ENCODE measurements around the gene RCOR1. TPM values are rescaled to one million over a fixed set of nuclear protein-coding genes. Genes with fewer than 3 reads are reported as not detected.

The RCOR1 gene
- total and polyA plus RNA-seq, 8 donors, result 33.2 to 80.3 (median 63.6) TPM

DNA sequence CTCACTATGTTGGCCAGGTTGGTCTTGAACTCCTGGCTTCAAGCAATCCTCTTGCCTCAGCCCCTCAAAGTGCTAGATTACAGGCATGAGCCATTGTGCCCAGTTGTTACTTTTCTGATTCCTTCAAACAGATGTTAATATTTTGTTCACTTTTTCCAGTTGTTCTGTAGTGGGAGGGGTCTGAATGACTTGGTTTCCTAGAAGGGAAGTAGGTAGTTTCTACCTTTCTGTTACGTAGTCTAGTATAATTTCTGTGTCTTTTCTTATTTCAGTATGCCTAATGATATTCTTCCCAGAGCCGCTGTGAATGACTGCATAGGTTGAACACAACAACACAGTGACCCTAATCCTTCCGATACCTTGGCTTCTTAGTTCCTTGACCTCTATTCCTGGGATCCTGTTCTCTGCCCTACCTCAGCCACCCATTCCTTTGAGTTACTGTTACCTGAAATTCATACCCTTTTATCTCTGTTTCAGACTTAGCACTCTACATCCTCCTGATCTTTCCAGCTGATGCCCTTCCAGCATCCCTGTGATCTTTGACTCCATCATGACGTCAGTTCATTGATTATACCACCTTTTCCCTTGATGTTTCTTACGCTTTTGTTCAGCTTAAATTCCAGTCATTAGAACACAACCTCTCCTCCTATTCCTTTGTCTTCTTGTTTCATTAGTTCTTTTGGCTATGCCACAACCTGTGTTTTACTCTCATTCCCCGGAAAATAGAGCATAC lies 33.3 kb downstream of the RCOR1 start:
- no peaks in the 10 kb centered on the region for H3K9me3 ChIP-seq
- H3K4me1 ChIP-seq, result peaks cover 11 to 81% of the 10 kb centered on the region in 2 donors
- DNase-seq, result no peak
- intact Hi-C loops (cut with DNase I), result no loop called here
- no peak for ATAC-seq
- H3K36me3 ChIP-seq, result no peaks in the 10 kb centered on the region
- H3K4me3 ChIP-seq, result no peak overlapping the region
- no peaks in the 10 kb centered on the region for H3K27me3 ChIP-seq
- H3K27ac ChIP-seq, result peak overlapping the region in 1 of 2 donors; percentile 37
- TF ChIP-seq, protein P1, sequence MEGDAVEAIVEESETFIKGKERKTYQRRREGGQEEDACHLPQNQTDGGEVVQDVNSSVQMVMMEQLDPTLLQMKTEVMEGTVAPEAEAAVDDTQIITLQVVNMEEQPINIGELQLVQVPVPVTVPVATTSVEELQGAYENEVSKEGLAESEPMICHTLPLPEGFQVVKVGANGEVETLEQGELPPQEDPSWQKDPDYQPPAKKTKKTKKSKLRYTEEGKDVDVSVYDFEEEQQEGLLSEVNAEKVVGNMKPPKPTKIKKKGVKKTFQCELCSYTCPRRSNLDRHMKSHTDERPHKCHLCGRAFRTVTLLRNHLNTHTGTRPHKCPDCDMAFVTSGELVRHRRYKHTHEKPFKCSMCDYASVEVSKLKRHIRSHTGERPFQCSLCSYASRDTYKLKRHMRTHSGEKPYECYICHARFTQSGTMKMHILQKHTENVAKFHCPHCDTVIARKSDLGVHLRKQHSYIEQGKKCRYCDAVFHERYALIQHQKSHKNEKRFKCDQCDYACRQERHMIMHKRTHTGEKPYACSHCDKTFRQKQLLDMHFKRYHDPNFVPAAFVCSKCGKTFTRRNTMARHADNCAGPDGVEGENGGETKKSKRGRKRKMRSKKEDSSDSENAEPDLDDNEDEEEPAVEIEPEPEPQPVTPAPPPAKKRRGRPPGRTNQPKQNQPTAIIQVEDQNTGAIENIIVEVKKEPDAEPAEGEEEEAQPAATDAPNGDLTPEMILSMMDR (IDR thresholded peaks at IDR 0.05), result no peak

DNA sequence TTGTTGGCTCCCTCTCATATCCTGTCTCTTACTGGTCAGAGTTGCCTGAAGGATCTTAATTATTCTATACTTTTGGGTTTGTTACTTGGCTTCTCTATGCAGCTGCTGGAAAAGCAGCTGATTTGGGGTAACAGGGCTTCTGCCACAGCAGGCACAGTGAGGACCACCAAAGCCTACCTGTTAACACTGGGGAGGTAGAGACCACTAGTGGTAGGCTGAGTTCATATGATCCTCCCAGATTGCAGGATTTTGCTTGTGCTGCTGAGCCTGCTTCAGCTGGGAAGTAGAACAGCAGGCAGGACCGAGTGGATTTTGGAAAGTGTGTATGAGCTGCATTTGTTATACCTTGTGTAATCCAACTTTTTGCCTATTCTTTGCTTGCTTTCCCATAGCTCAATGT lies 34.1 kb downstream of the RCOR1 start:
- no peaks in the 10 kb centered on the region for H3K36me3 ChIP-seq
- intact Hi-C loops (cut with DNase I), result no loop called here
- H3K4me1 ChIP-seq, result peaks cover 11 to 83% of the 10 kb centered on the region in 2 donors
- no peaks in the 10 kb centered on the region for H3K9me3 ChIP-seq
- H3K4me3 ChIP-seq, result no peak overlapping the region
- TF ChIP-seq, protein P1 (IDR thresholded peaks at IDR 0.05), result no peak
- ATAC-seq (no peak), DNase-seq (no peak)
- peak overlapping the region in 1 of 2 donors; percentile 37 for H3K27ac ChIP-seq
- no peaks in the 10 kb centered on the region for H3K27me3 ChIP-seq

DNA sequence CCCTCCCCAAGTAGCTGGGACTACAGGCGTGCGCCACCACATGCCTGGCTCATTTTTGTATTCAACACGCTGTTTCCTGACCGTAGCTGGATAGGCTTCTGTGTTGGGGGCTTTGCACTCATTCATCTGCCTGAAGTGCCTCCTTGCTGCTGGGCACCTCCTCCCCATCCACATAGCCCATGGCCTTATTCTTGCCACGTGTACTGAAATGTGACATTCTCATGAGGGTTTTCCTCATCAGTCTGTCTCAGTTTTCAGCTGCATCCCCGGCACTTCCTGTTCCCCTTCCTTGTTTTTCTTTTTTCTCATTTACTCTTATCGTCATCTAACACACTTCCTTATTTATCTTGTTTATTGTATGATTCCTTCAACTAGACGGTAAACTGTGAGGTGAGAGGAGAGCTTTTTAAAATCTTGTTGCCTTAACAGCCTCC lies 36.6 kb downstream of the RCOR1 start:
- no peak overlapping the region for H3K4me3 ChIP-seq
- peaks cover 11 to 67% of the 10 kb centered on the region in 2 donors for H3K4me1 ChIP-seq
- intact Hi-C loops (cut with DNase I), result no loop called here
- peaks cover 0 to 6% of the 10 kb centered on the region in 2 donors for H3K36me3 ChIP-seq
- peak overlapping the region in 1 of 2 donors; percentile 58 for H3K27ac ChIP-seq
- ATAC-seq (peak; percentile 50), DNase-seq (no peak)
- no peaks in the 10 kb centered on the region for H3K9me3 ChIP-seq
- TF ChIP-seq, protein P1 (IDR thresholded peaks at IDR 0.05), result no peak
- H3K27me3 ChIP-seq, result no peaks in the 10 kb centered on the region

DNA sequence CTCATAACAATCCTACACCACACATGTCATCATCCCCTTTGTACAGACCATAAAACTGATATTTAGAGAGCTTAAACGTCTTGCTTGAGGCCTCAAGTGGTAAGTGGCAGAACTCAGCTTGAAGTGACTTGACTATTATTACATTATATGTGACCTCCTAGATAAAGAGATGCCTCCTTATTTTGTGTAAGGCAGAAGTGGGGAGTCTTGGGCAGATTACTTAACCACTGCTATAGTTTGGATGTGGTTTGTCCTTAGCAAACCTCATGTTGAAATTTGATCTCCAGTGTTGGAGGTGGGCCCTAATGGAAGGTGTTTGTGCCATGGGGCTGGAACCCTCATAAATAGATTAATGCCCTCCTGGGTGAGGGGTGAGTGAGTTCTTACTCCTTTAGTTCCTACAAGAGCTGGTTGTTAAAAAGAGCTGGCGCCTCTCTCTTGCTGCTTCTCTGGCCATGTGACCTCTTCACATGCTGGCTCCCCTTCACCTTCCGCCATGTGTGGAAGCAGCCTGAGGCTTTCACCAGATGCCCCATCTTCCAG lies 37.4 kb downstream of the RCOR1 start:
- peaks cover 11 to 64% of the 10 kb centered on the region in 2 donors for H3K4me1 ChIP-seq
- ATAC-seq (peak; percentile 43), DNase-seq (no peak)
- no peaks in the 10 kb centered on the region for H3K27me3 ChIP-seq
- intact Hi-C loops (cut with DNase I), result no loop called here
- TF ChIP-seq, protein P1 (IDR thresholded peaks at IDR 0.05), result no peak
- no peaks in the 10 kb centered on the region for H3K9me3 ChIP-seq
- no peak overlapping the region for H3K4me3 ChIP-seq
- peak overlapping the region; percentile 6 to 58 for H3K27ac ChIP-seq
- H3K36me3 ChIP-seq, result peaks cover 0 to 6% of the 10 kb centered on the region in 2 donors

DNA sequence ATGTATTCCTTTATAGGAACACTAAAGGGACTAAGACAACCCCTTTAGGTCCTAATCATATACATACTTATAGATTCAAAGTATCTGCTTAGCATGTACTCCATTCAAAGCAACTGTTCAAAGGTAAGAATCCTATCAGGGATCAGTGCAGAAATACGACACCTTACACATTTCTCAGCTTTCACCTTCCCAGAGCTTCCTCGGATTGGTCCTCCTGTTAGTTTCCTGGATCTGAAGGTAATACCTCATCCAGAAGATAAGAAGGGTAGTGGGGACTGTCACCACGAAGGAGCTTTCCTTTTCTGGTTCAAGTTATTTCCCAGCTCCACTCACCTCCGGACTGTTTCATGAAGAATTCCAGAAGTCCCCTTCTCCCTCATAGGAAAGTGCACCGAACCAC lies 38.0 kb downstream of the RCOR1 start:
- Histone ChIP-seq H3K27me3 (no peaks in the 10 kb centered on the region), H3K4me1 (peaks cover 11 to 58% of the 10 kb centered on the region in 2 donors), H3K27ac (peak overlapping the region in 1 of 2 donors; percentile 58), H3K4me3 (no peak overlapping the region), H3K9me3 (no peaks in the 10 kb centered on the region), H3K36me3 (peaks cover 0 to 6% of the 10 kb centered on the region in 2 donors)
- TF ChIP-seq, protein P1 (IDR thresholded peaks at IDR 0.05), result no peak
- DNase-seq (no peak), ATAC-seq (no peak)
- intact Hi-C loops (cut with DNase I), result no loop called here

All from left lung (tissue), 10 donors.